WI38 (cell line): ENCODE results near the gene THUMPD3.
A peak's percentile ranks its signal among the peaks of the same experiment; 100 is the strongest.

Experiments used
- H3K4me3 ChIP-seq: 2 replicates; pipeline ENCODE4 v1.5.1; 2011; ENCODE audit warnings: low read depth, mild to moderate bottlenecking, control low read depth, low read length
- CTCF ChIP-seq: IDR thresholded peaks from 2 replicates; pipeline ENCODE4 v1.5.1; 2012; ENCODE audit warnings: low read depth, mild to moderate bottlenecking, control low read depth, low read length

THUMPD3 gene

GRCh38 chr3:9361691-9362388, 1.0 kb upstream of the THUMPD3 start:
- H3K4me3 ChIP-seq, result peak overlapping the region; percentile 79
- TF ChIP-seq CTCF, result no peak

GRCh38 chr3:9369508-9369907, 6.7 kb downstream of the THUMPD3 start:
- no peak for TF ChIP-seq CTCF
- no peak overlapping the region for H3K4me3 ChIP-seq

- TF ChIP-seq CTCF, result no peak
- no peak overlapping the region for H3K4me3 ChIP-seq
Observed at GRCh38 chr3:9373465-9373864, 10.6 kb downstream of the THUMPD3 start.

- H3K4me3 ChIP-seq, result no peak overlapping the region
- no peak for TF ChIP-seq CTCF
Observed at GRCh38 chr3:9377981-9378380, 15.1 kb downstream of the THUMPD3 start.

- no peak overlapping the region for H3K4me3 ChIP-seq
- TF ChIP-seq CTCF, result no peak
Observed at GRCh38 chr3:9379327-9379726, 16.5 kb downstream of the THUMPD3 start.

GRCh38 chr3:9380014-9380413, 17.2 kb downstream of the THUMPD3 start:
- no peak overlapping the region for H3K4me3 ChIP-seq
- TF ChIP-seq CTCF, result no peak

- no peak overlapping the region for H3K4me3 ChIP-seq
- TF ChIP-seq CTCF, result no peak
Observed at GRCh38 chr3:9384141-9384828, 21.4 kb downstream of the THUMPD3 start.
